GM10248 (cell line): Measurements from ENCODE around the gene CHPT1.

Experiments
- CTCF ChIA-PET: fragments of 300-600 bp; sonication (Branson Sonifier 250); formaldehyde crosslinking; extraction: SDS; loops from one replicate; lab custom pipeline; 2021; ENCODE audit warnings: antibody characterized with exemption; lab: Yijun Ruan, JAX
- POLR2A ChIA-PET: fragments of 350-650 bp; sonication (Branson Sonifier 250); formaldehyde crosslinking; extraction: SDS; loops from one replicate; lab custom pipeline; 2020; ENCODE audit warnings: antibody characterized with exemption; lab: Yijun Ruan, JAX
- DNase-seq: peaks from one replicate; pipeline ENCODE4 v3.0.0; 2012; ENCODE audit errors: extremely low spot score
- TF ChIP-seq, protein P1 (sequence below): IDR thresholded peaks from 2 replicates; pipeline ENCODE4 v1.5.1; 2012; ENCODE audit warnings: mild to moderate bottlenecking, low read depth; ENCODE audit errors: extremely low read depth, missing control alignments, control extremely low read depth

The CHPT1 gene

DNA sequence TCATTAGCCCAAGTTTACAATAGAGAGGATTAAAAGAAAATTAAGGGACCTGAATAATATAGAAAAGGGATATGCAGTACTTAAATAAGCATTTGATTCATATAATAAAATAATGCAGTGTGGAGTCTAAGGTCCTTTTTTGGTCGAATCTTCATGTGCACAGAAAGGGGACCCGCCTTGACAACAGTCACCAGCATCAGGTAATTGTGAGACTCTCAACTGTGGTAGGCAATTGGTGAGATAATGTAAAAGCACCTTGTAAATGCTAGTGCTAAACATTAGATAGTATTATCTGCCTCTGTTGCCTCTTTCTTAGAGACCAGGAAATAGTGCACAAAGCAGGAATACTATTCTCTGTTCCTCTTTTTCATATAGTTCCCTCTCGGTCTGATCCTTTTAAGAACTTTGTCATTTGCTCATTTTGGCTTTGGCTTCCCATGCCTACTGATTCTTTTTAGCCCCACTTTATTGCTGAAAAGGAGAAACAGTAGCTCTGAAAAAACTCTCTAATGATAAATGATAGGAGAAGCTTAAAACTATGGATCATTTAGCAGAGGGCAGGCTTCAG is 17.5 kb downstream of the CHPT1 start:
- POLR2A ChIA-PET = no interaction called here
- no peak for DNase-seq
- TF ChIP-seq, protein P1, sequence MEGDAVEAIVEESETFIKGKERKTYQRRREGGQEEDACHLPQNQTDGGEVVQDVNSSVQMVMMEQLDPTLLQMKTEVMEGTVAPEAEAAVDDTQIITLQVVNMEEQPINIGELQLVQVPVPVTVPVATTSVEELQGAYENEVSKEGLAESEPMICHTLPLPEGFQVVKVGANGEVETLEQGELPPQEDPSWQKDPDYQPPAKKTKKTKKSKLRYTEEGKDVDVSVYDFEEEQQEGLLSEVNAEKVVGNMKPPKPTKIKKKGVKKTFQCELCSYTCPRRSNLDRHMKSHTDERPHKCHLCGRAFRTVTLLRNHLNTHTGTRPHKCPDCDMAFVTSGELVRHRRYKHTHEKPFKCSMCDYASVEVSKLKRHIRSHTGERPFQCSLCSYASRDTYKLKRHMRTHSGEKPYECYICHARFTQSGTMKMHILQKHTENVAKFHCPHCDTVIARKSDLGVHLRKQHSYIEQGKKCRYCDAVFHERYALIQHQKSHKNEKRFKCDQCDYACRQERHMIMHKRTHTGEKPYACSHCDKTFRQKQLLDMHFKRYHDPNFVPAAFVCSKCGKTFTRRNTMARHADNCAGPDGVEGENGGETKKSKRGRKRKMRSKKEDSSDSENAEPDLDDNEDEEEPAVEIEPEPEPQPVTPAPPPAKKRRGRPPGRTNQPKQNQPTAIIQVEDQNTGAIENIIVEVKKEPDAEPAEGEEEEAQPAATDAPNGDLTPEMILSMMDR = no peak
- CTCF ChIA-PET = interaction anchor here (0.7 to 1.0 kb wide), 2 partner anchors 8 to 10 kb away, joined by 3 to 4 read pairs; no protein-coding TSS in a partner anchor

GRCh38 chr12:101719566-101719965 is 22.1 kb downstream of the CHPT1 start:
- TF ChIP-seq, protein P1 = no peak
- ChIA-PET CTCF (interaction anchor here (0.8 to 1.3 kb wide), 3 partner anchors 9 to 23 kb away, joined by 3 read pairs; no protein-coding TSS in a partner anchor), POLR2A (no interaction called here)
- DNase-seq = no peak

DNA sequence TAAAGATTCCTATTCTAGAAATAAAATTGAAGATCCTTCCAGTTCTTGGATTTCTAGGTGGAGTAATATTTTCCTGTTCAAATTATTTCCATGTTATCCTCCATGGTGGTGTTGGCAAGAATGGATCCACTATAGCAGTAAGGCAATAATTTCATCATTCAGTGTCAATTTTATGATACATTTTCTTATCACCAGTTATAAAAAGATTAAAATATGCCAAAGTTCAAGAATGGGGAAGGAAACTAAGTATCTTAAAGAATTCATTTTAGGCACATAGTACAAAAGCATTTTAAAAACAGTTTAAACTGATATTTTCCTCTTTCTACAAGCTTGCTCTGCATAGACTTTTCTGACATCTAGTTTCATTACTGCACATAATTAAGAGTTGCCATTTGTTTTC is 22.7 kb downstream of the CHPT1 start:
- CTCF ChIA-PET = interaction anchor here (0.8 to 1.3 kb wide), 3 partner anchors 10 to 22 kb away, joined by 3 read pairs; no protein-coding TSS in a partner anchor
- POLR2A ChIA-PET = no interaction called here

GRCh38 chr12:101722392-101722791 is 25.0 kb downstream of the CHPT1 start:
- no peak for DNase-seq
- TF ChIP-seq, protein P1 = no peak
- CTCF ChIA-PET = interaction anchor here (0.8 kb wide), 1 partner anchor 16 kb away, joined by 3 read pairs; the partner anchor contains the start of gene SYCP3
- POLR2A ChIA-PET = interaction anchor here (0.6 kb wide), 1 partner anchor 17 kb away, joined by 3 read pairs; the partner anchor contains the start of gene SYCP3

More for the DNA sequence above, 22.7 kb downstream of the CHPT1 start:
- TF ChIP-seq, protein P1 = no peak
- DNase-seq = no peak

DNA sequence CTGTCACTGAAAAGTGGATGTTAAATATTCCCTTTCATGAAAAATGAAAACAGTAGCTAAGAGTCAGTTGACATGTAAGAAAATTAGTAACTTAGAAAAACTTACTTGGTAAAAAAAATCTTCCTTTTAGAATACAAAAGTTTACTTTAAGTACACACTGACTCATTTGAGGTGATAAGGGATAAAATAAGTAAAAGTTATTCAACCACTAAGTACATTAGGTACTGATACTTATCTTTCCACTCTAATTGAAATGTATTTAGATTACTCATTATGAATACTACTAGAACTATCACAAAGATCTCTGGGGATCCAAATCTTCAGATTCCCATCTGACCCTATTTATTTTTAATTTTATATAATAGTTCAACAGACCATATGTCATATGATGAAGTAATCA is 29.7 kb downstream of the CHPT1 start:
- ChIA-PET POLR2A (no interaction called here), CTCF (no interaction called here)
- TF ChIP-seq, protein P1 = no peak
- no peak for DNase-seq

DNA sequence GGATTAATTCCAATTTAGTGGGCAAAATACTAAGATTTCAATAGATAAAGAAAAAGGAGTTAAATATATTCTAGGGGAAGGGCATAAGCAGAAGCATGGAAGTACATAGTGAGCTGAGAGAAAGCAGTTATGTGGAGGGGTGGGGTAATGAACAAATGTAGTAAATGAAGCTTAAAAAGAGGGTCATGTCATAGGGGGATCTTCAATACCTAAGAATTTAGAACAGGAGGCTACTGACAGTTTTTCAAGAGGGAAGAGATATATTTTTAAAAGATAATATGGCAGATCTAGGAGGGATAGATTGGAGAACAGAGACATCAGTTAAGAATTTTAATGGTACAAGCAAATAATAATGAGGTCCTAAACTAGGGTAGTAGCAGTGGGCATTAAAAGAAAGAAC is 32.4 kb downstream of the CHPT1 start:
- no peak for DNase-seq
- CTCF ChIA-PET = no interaction called here
- POLR2A ChIA-PET = no interaction called here
- TF ChIP-seq, protein P1 = no peak
